Activated naive CD4-positive, alpha-beta T cell treated with anti-CD3 and anti-CD28 coated beads, Interleukin-2, amount 10 ng/mL, durations not matched to agents 5 hours and 36 hours (primary cell): Measurements from ENCODE around the gene P2RY10. TPM values are rescaled to one million over a fixed set of nuclear protein-coding genes. Genes with fewer than 3 reads are reported as not detected.

Experiments used
- microRNA-seq: library from miRNA; unstranded; fragments of <30 nt; microRNA quantifications from one replicate; pipeline ENCODE4 v1.2.0, GENCODE V29; 2022; ENCODE audit warnings: borderline microRNAs expressed, borderline replicate concordance
- total RNA-seq, 2 experiments: library from RNA; stranded (reverse); gene quantifications; one replicate each; pipeline ENCODE4 v1.2.3, GENCODE V29; 2021

The P2RY10 gene
- total RNA-seq = 10 to 100 TPM; 57.0 to 71.6 TPM

GRCh38 chrX:78945186-78945912, at the start of gene P2RY10:
Gene P2RY10 (plus strand): TSS chrX:78945391. CDS start chrX:78960521, 15,130 bp downstream.

Small RNAs within 50 kb of the gene (microRNA-seq; reads per million reads assigned to microRNA genes)
- not detected for gene MIR4328

Other genes starting within 250 kb of the P2RY10 start
- not detected for gene LPAR4, start 197.7 kb upstream of the P2RY10 start, total RNA-seq
- 10 to 100 TPM; 30.0 to 30.5 TPM for gene GPR174, start 199.3 kb downstream of the P2RY10 start, total RNA-seq